GM19438 (cell line): ENCODE data around the gene THBD.
"Not testable (repeated sequence)": the region's sequence is repeated elsewhere in the genome, so short reads cannot be mapped to it uniquely, and the experiment has no call there.

Source experiments
- ATAC-seq: cut with Tn5 transposase; IDR thresholded peaks from one replicate; pipeline ENCODE4 v1.9.1; 2021; ENCODE audit warnings: low read depth; ENCODE audit not compliant: unreplicated experiment

Gene THBD

GRCh38 chr20:23039136-23039875 is 10.2 kb downstream of the THBD start:
- no peak for ATAC-seq

- no peak for ATAC-seq
Measured at GRCh38 chr20:23037017-23037481, 12.4 kb downstream of the THBD start.

GRCh38 chr20:23036371-23036770 is 13.1 kb downstream of the THBD start:
- no peak for ATAC-seq

DNA sequence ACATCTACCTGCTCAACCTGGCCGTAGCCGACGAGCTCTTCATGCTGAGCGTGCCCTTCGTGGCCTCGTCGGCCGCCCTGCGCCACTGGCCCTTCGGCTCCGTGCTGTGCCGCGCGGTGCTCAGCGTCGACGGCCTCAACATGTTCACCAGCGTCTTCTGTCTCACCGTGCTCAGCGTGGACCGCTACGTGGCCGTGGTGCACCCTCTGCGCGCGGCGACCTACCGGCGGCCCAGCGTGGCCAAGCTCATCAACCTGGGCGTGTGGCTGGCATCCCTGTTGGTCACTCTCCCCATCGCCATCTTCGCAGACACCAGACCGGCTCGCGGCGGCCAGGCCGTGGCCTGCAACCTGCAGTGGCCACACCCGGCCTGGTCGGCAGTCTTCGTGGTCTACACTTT is 13.7 kb downstream of the THBD start:
- no peak for ATAC-seq

DNA sequence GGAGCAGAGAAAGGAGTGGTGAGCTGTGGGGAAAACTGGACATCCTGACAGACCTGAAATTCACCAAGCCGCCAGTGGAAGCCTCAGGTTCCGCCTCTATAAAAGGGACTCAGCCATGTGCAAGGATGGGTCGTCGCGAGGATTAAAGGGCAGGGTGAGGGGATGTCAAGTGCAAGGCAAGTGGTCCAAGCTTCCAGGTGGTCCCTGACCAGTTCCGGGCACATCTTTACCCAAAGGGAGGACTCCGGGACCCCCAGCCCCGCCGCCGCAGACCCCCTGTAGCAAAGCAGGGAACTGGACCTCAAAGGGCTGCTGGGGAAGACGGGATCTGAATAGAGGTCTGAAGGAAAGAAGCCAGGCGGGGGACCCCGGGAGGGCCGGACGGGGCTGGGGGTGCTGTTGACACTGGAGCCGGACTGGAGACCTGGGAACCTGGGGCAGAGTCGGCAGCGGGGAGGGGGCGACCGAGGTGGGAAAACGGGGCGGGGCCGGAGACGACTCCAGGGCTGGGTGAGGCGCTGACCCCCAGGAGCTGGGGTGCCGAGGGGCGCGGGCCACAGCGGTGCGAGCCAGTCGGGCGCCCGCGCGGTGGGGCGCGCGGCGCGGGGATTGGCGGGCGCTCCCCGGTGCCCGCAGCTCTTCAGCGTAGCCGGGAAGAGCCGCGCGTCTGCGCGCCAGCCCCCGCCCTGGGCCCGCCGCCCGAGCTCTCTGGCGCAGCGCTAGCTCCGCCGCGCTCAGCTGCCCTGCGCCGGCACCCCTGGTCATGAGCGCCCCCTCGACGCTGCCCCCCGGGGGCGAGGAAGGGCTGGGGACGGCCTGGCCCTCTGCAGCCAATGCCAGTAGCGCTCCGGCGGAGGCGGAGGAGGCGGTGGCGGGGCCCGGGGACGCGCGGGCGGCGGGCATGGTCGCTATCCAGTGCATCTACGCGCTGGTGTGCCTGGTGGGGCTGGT is 14.5 kb downstream of the THBD start, which contains the start of gene SSTR4:
Gene SSTR4, plus strand, starts transcription at position 592 of the 951 bp plus-strand sequence. Its CDS starts 172 bp downstream, at position 764.
- no peak for ATAC-seq

DNA sequence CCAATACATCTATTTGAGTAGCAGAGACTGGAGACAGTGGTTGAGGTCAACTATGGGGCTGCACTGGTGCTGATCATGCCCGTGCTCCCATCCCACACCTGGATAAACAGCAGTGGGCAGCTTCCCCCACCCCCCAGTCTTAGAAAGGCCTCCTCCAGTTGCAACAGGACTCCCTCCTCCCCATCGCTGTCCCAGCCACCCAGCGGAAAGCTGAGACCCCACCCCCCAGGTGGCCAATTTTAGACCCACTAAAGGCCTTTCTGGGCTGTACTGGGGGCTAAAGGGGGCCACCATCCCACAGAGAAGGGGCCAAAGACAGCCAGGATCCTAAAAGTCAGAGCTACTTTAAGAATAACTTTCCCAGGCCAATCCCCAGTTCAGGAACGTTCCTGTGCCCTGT is 15.6 kb downstream of the THBD start:
- ATAC-seq, result no peak

DNA sequence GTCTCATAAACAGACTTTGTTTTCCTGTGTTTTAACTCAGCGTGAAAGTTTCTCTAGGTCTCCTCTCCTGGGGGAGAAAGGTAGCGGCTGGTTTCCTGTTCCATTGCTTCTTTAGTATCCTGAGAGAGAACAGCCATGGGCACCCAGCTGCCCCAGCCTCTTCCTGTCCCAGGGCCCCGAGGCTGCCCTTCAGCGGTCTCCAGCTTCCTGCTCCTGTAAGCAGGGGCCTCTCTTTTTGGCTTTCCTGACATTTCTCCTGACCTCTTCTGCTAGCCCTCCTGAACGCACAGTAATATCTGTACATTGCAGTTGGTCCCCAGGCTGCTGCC is 16.8 kb downstream of the THBD start:
- ATAC-seq, result no peak

DNA sequence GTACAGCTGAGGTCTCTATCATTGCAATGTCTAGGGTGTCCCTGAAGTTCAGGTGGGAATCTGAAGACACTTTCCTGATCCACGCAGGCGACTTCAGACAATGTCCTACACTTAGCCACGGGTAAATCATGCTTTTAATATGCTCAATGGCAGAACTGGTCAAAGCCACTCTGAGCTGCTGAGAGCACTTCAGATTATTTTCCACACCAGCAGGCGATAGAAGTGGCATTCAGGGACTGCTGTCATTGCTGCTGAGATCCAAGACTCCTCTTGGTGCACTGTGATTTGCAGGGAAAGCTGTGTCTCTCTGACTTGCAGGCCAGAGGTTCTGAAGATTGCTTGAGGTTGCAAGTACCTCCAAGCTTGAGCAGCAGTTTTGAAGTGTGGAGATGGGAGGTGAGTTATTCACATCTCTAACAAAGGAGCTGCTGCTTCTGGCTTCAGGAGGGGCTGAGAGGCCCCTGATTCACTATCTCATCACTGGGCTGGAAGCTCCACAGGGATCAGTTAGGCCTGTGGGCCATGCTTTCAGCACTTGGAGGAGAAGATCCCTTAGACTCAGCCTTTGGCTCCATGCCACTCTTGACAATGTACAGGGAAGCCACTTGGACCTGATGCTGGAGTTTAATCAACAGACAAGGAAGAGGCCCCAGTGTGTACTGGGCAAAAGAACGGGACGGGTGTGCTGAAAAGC is 17.3 kb downstream of the THBD start:
- no peak for ATAC-seq

DNA sequence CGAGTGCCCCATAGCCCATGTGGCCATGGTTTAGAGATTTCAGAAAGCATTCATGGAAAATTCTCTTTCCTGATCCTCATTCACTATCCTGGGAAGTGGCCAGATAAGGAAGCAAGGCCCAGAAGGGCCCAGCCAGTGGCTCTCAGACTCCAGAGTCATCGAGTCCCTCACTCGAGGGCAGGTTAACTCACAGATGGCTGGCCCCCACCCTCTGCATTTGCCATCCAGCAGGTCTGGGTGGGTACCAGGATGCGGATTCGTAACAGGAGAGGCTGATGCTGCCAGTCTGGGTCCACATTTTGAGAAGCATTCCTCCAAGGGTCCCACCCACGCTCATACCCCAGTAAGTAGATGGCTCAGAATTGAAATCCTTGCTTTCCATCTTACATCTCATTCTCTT is 18.1 kb downstream of the THBD start:
- no peak for ATAC-seq

DNA sequence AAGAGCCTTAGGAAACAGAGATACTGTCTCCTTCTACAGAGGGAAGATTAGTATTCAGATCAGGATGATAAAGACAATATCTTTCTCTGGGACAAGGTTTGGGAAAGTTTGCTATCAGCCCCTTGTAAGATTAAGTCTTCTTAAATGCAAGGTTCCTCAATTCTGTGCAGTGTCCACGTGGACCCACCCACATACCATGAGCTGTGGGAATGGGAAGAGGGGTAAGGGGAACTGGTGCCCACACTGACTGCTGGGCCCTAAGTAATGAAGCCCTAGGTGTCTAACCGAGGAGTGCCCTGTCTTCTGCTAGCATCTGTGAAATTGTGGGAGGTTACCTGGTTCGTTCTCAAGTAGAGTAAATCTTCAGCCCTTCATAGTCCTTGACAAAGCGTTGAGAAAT is 20.1 kb downstream of the THBD start:
- ATAC-seq, result no peak

DNA sequence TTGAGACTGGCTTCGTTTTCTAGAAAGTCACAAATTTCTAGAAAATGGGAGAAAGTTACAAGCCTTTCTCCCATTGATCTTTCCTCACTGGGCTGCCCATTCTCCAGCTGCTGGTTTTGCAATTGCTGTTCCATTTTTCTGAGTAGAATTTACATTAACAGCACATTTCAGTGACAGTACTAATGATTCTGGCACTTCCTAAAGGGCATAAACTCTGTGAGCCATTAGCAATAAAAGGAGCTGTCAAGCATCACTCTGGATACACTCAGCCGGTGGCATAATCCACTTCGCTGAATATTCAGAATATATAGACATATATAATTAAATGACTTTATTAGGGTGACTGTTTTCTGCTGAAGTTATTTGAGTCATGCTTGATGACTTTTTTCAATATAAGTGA is 21.1 kb downstream of the THBD start:
- ATAC-seq, result no peak

GRCh38 chr20:23027721-23028120 is 21.8 kb downstream of the THBD start:
- ATAC-seq, result no peak

- ATAC-seq, result not testable (repeated sequence)
Measured at GRCh38 chr20:23025503-23025902, 24.0 kb downstream of the THBD start.

GRCh38 chr20:23024701-23025100 is 24.8 kb downstream of the THBD start:
- ATAC-seq, result no peak

GRCh38 chr20:23023621-23024177 is 25.8 kb downstream of the THBD start:
- ATAC-seq, result no peak

- no peak for ATAC-seq
Measured at GRCh38 chr20:23022849-23023248, 26.6 kb downstream of the THBD start.

DNA sequence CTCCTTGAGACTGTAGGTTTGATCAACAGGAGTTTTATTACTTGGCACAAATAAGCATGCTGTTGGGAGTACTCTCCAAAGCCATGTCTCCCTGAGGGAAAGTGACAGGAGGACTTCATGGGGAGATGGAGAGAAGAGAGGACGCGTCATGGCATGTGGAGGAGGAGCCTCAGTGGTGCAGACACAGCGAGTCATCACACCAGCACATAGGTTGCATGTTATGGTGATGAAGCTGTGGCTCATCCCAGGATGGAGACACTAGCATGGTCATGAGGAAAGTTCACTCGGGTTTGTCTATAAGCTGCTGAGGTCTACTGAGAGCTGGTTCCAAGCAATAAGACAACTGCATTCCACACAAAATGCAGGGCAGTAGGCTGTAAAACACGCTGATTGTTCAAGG is 27.5 kb downstream of the THBD start:
- no peak for ATAC-seq

DNA sequence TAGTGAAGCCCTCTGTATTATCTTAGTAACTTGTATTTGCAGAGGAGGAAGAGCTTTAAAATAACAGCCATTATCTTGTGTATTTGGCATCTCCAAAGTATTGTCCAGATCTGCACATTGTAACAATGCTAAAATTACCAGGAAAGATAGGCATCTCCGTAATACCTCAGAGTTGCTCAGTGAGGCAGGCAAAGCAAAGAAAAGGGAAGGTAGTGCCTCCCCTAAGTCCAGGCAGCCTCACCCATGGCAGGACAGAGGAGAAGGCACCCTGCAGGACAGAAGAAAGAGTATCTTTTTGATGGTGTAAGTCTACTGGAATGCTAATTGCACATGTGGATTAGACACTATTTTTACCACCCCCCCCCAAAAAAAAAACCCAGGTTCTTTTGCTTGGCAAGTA is 27.9 kb downstream of the THBD start:
- no peak for ATAC-seq

GRCh38 chr20:23020230-23021018 is 29.0 kb downstream of the THBD start:
- no peak for ATAC-seq

- ATAC-seq, result no peak
Measured at GRCh38 chr20:23019403-23019802, 30.1 kb downstream of the THBD start.
